Gastroesophageal sphincter (tissue), 4 donors: ENCODE measurements around the gene IL2RA. TPM values are rescaled to one million over a fixed set of nuclear protein-coding genes. Genes with fewer than 3 reads are reported as not detected.
"Not testable (repeated sequence)": the region's sequence is repeated elsewhere in the genome, so short reads cannot be mapped to it uniquely, and the experiment has no call there.

Experiments used
- ATAC-seq: fragments of 150-250 bp; one replicate; pipeline ENCODE4 v1.9.1; 2016; ENCODE audit warnings: mild to moderate bottlenecking, moderate library complexity
- H3K27ac ChIP-seq, 4 donors: fragments of 200-600 bp; sonication (generic) in 3 of 4; 1 replicate in 3 of 4; 2 replicates in 1 of 4; pipeline ENCODE4 v1.5.1; 2016 to 2019
- H3K27me3 ChIP-seq: fragments of 200-600 bp; sonication (generic); one replicate; pipeline ENCODE4 v1.5.1; 2019
- H3K36me3 ChIP-seq, 2 donors: fragments of 200-600 bp; sonication (generic); one replicate each; pipeline ENCODE4 v1.5.1; 2019; ENCODE audit warnings: control low read depth in 1 of 2
- H3K4me1 ChIP-seq, 3 donors: fragments of 200-600 bp; sonication (generic); 1 replicate in 2 of 3; 2 replicates in 1 of 3; pipeline ENCODE4 v1.5.1; 2016 to 2019; ENCODE audit warnings: control low read depth in 2 of 3
- H3K4me3 ChIP-seq, 2 donors: fragments of 200-600 bp; sonication (generic); one replicate each; pipeline ENCODE4 v1.5.1; 2019; ENCODE audit warnings: mild to moderate bottlenecking in 1 of 2, moderate library complexity in 1 of 2
- H3K9me3 ChIP-seq, 3 donors: fragments of 200-600 bp; sonication (generic); one replicate each; pipeline ENCODE4 v1.5.1; 2017 to 2019; ENCODE audit warnings: control low read depth in 2 of 3
- CTCF ChIP-seq, 4 experiments: fragments of 200-600 bp in 2 of 4; fragments of 450-650 bp in 2 of 4; sonication (generic) in 1 of 4; IDR thresholded peaks; one replicate each; pipeline ENCODE4 v1.5.1; 2017 to 2019; ENCODE audit warnings: antibody characterized with exemption in 4 of 4, mild to moderate bottlenecking in 2 of 4, moderate library complexity in 2 of 4
- EP300 ChIP-seq: sonication (generic); formaldehyde crosslinking; IDR thresholded peaks from one replicate; pipeline ENCODE4 v1.6.1; 2017; ENCODE audit warnings: antibody characterized with exemption, mild to moderate bottlenecking
- POLR2A ChIP-seq, 2 donors: fragments of 450-650 bp; IDR thresholded peaks; one replicate each; pipeline ENCODE4 v1.6.1; 2017; ENCODE audit warnings: antibody characterized with exemption in 2 of 2, mild to moderate bottlenecking in 2 of 2, moderate library complexity in 1 of 2
- POLR2AphosphoS5 ChIP-seq: sonication (generic); formaldehyde crosslinking; IDR thresholded peaks from one replicate; pipeline ENCODE4 v1.6.1; 2017; ENCODE audit warnings: antibody characterized with exemption
- WGBS, 2 donors: methylation state at CpG; one replicate each; pipeline ENCODE4 v1.1.5; 2018; ENCODE audit warnings: low coverage in 1 of 2; 5-methylcytosine and 5-hydroxymethylcytosine counted together
- small RNA-seq, 4 donors: library from RNA; depleted of rRNA; stranded (forward); fragments of <200 nt; gene quantifications; one replicate each; pipeline ENCODE3, GENCODE V24; 2016
- total RNA-seq, 4 donors: library from RNA; depleted of rRNA; stranded (reverse); fragments of >200 nt; gene quantifications; one replicate each; pipeline ENCODE4 v1.1.0, GENCODE V29; 2016

The IL2RA gene
- total RNA-seq, 4 donors from 2014 or later = 0.31 to 16.3 (median 0.50) TPM

- Histone ChIP-seq H3K27me3 (no peaks in the 10 kb centered on the region), H3K27ac (no peak overlapping the region), H3K4me1 (no peaks in the 10 kb centered on the region), H3K4me3 (no peak overlapping the region), H3K9me3 (no peaks in the 10 kb centered on the region), H3K36me3 (peaks cover 0 to 51% of the 10 kb centered on the region in 2 donors)
- ATAC-seq = no peak
- WGBS, 2 donors = 70 to 92% methylated on average over 2 to 5 of the region's 13 CpGs
- TF ChIP-seq EP300 (no peak), POLR2AphosphoS5 (no peak), CTCF (IDR thresholded peaks at IDR 0.05) (no peak), POLR2A (IDR thresholded peaks at IDR 0.05) (no peak)
These were observed 97.4 kb downstream of the IL2RA start for GRCh38 chr10:5964736-5965135.

- Histone ChIP-seq H3K4me3 (no peak overlapping the region), H3K36me3 (peaks cover 0 to 59% of the 10 kb centered on the region in 2 donors), H3K27me3 (no peaks in the 10 kb centered on the region), H3K4me1 (no peaks in the 10 kb centered on the region), H3K9me3 (no peaks in the 10 kb centered on the region), H3K27ac (no peak overlapping the region)
- no peak for ATAC-seq
- TF ChIP-seq EP300 (no peak), POLR2A (IDR thresholded peaks at IDR 0.05) (no peak), POLR2AphosphoS5 (no peak), CTCF (IDR thresholded peaks at IDR 0.05) (no peak)
- 88% methylated on average over 6 to 8 of the region's 10 CpGs for WGBS, 2 donors
These were observed 98.6 kb downstream of the IL2RA start for GRCh38 chr10:5963591-5963990.

GRCh38 chr10:5963071-5963470 lies 99.1 kb downstream of the IL2RA start:
- H3K36me3 ChIP-seq = peaks cover 0 to 59% of the 10 kb centered on the region in 2 donors
- no peak for ATAC-seq
- 69 to 88% methylated on average over 4 to 5 of the region's 7 CpGs for WGBS, 2 donors
- no peaks in the 10 kb centered on the region for H3K4me1 ChIP-seq
- H3K9me3 ChIP-seq = no peaks in the 10 kb centered on the region
- no peak for TF ChIP-seq POLR2AphosphoS5
- TF ChIP-seq POLR2A (IDR thresholded peaks at IDR 0.05) = no peak
- no peak for TF ChIP-seq EP300
- H3K27me3 ChIP-seq = no peaks in the 10 kb centered on the region
- no peak overlapping the region for H3K27ac ChIP-seq
- no peak overlapping the region for H3K4me3 ChIP-seq

GRCh38 chr10:5962358-5962940 lies 99.7 kb downstream of the IL2RA start:
- H3K27ac ChIP-seq, H3K4me1 ChIP-seq, H3K27me3 ChIP-seq, ATAC-seq, H3K4me3 ChIP-seq, H3K9me3 ChIP-seq: not testable (repeated sequence)
- peaks cover 0 to 59% of the 10 kb centered on the region in 2 donors for H3K36me3 ChIP-seq
- 85 to 91% methylated on average over 4 to 5 of the region's 10 CpGs for WGBS, 2 donors

GRCh38 chr10:5961405-5962100 lies 100.6 kb downstream of the IL2RA start:
- WGBS, 2 donors = 68 to 93% methylated on average over 3 of the region's 29 CpGs
- no peaks in the 10 kb centered on the region for H3K9me3 ChIP-seq
- ATAC-seq = no peak
- H3K4me1 ChIP-seq = no peaks in the 10 kb centered on the region
- peaks cover 0 to 59% of the 10 kb centered on the region in 2 donors for H3K36me3 ChIP-seq
- no peak overlapping the region for H3K4me3 ChIP-seq
- no peaks in the 10 kb centered on the region for H3K27me3 ChIP-seq
- no peak overlapping the region for H3K27ac ChIP-seq
- TF ChIP-seq POLR2A (IDR thresholded peaks at IDR 0.05) (no peak), POLR2AphosphoS5 (no peak), CTCF (IDR thresholded peaks at IDR 0.05) (no peak), EP300 (no peak)

- not testable (repeated sequence) for H3K27ac ChIP-seq, H3K9me3 ChIP-seq, H3K4me1 ChIP-seq, H3K4me3 ChIP-seq, ATAC-seq, H3K27me3 ChIP-seq
- H3K36me3 ChIP-seq = peaks cover 0 to 62% of the 10 kb centered on the region in 2 donors
- WGBS, 2 donors = 98% methylated on average over 8 to 10 of the region's 10 CpGs
These were observed 101.2 kb downstream of the IL2RA start for GRCh38 chr10:5960973-5961275.

Small RNAs within 50 kb of the gene (small RNA-seq; reads per million reads assigned to genes)
- 0 reads per million in 4 donors for gene RF00397

Other genes starting within 250 kb of the IL2RA start
- 100 to 1,000 TPM; 186 to 294 (median 225) TPM for gene GDI2, start 248.9 kb downstream of the IL2RA start, total RNA-seq
- gene ANKRD16, start 172.5 kb downstream of the IL2RA start, total RNA-seq = 1 to 10 TPM; 3.3 to 8.9 (median 5.9) TPM
- 100 to 1,000 TPM in 2 of 4 donors, 10 to 100 TPM in 2; 76.2 to 108 (median 98.5) TPM for gene FBH1, start 172.1 kb downstream of the IL2RA start, total RNA-seq
- 10 to 100 TPM; 17.7 to 21.9 (median 20.6) TPM for gene IL15RA, start 84.8 kb downstream of the IL2RA start, total RNA-seq
- gene RBM17, start 26.7 kb upstream of the IL2RA start, total RNA-seq = 10 to 100 TPM; 51.0 to 72.9 (median 66.7) TPM
- 10 to 100 TPM; 29.6 to 78.3 (median 38.4) TPM for gene PFKFB3, start 140.6 kb upstream of the IL2RA start, total RNA-seq